Testis (tissue), 2 donors: Measurements from ENCODE around the gene OR56A5.

ENCODE experiments used
- POLR2A ChIP-seq: fragments of 450-650 bp; IDR thresholded peaks from one replicate; pipeline ENCODE4 v1.6.1; 2017; ENCODE audit warnings: antibody characterized with exemption, mild to moderate bottlenecking, moderate library complexity
- TF ChIP-seq, protein P1 (sequence below), 3 experiments: fragments of 450-650 bp in 2 of 3; fragments of 200-600 bp in 1 of 3; sonication (generic) in 1 of 3; IDR thresholded peaks; one replicate each; pipeline ENCODE4 v1.5.1; 2016 to 2019; ENCODE audit warnings: antibody characterized with exemption in 3 of 3, mild to moderate bottlenecking in 2 of 3, moderate library complexity in 1 of 3

GRCh38 chr11:6013042-6013441 lies 44.7 kb upstream of the OR56A5 start:
- TF ChIP-seq, protein P1, sequence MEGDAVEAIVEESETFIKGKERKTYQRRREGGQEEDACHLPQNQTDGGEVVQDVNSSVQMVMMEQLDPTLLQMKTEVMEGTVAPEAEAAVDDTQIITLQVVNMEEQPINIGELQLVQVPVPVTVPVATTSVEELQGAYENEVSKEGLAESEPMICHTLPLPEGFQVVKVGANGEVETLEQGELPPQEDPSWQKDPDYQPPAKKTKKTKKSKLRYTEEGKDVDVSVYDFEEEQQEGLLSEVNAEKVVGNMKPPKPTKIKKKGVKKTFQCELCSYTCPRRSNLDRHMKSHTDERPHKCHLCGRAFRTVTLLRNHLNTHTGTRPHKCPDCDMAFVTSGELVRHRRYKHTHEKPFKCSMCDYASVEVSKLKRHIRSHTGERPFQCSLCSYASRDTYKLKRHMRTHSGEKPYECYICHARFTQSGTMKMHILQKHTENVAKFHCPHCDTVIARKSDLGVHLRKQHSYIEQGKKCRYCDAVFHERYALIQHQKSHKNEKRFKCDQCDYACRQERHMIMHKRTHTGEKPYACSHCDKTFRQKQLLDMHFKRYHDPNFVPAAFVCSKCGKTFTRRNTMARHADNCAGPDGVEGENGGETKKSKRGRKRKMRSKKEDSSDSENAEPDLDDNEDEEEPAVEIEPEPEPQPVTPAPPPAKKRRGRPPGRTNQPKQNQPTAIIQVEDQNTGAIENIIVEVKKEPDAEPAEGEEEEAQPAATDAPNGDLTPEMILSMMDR (IDR thresholded peaks at IDR 0.05): no peak
- TF ChIP-seq POLR2A: no peak
